Mesenchymal stem cell (in vitro differentiated cells and primary cell): ENCODE results near the gene ATF4.

Experiments used
- DNase-seq: peaks from one replicate; pipeline ENCODE4 v3.0.0-alpha.2; 2013
- H2AFZ ChIP-seq: one replicate; pipeline ENCODE4 v1.6.1; 2013; ENCODE audit warnings: low read depth, mild to moderate bottlenecking, control low read depth, inconsistent platforms, low read length, moderate library complexity
- H2AK5ac ChIP-seq: 2 replicates; pipeline ENCODE4 v1.6.1; 2013; ENCODE audit warnings: low read length, moderate library complexity, mild to moderate bottlenecking, inconsistent platforms; ENCODE audit not compliant: severe bottlenecking
- H2BK120ac ChIP-seq: one replicate; pipeline ENCODE4 v1.6.1; 2013; ENCODE audit warnings: low read depth, mild to moderate bottlenecking, inconsistent platforms, low read length, moderate library complexity
- H2BK12ac ChIP-seq, 2 experiments: one replicate each; pipeline ENCODE4 v1.6.1; 2013; ENCODE audit warnings: inconsistent platforms in 2 of 2, low read length in 2 of 2, mild to moderate bottlenecking in 2 of 2, moderate library complexity in 2 of 2, control low read depth in 1 of 2
- H2BK15ac ChIP-seq: one replicate; pipeline ENCODE4 v1.6.1; 2013; ENCODE audit warnings: mild to moderate bottlenecking, low read depth, inconsistent platforms; ENCODE audit not compliant: poor library complexity, severe bottlenecking
- H2BK5ac ChIP-seq: 2 replicates; pipeline ENCODE4 v1.6.1; 2013; ENCODE audit warnings: low read depth, mild to moderate bottlenecking, low read length, control low read depth, inconsistent platforms; ENCODE audit not compliant: poor library complexity, severe bottlenecking
- H3K14ac ChIP-seq, 2 experiments: one replicate each; pipeline ENCODE4 v1.6.1; 2013; ENCODE audit warnings: inconsistent platforms in 2 of 2, low read length in 2 of 2, control low read depth in 1 of 2, mild to moderate bottlenecking in 1 of 2, moderate library complexity in 1 of 2
- H3K18ac ChIP-seq, 2 experiments: one replicate each; pipeline ENCODE4 v1.6.1; 2013; ENCODE audit warnings: inconsistent platforms in 2 of 2, low read length in 2 of 2, control low read depth in 1 of 2, low read depth in 1 of 2, mild to moderate bottlenecking in 1 of 2
- H3K23ac ChIP-seq, 2 experiments: one replicate each; pipeline ENCODE4 v1.6.1; 2013; ENCODE audit warnings: inconsistent platforms in 2 of 2, low read length in 2 of 2, mild to moderate bottlenecking in 2 of 2, moderate library complexity in 2 of 2, control low read depth in 1 of 2
- H3K27ac ChIP-seq: 2 replicates; pipeline ENCODE4 v1.5.1; 2013; ENCODE audit warnings: mild to moderate bottlenecking, moderate library complexity, low read length, control low read depth, inconsistent platforms; ENCODE audit not compliant: poor library complexity, severe bottlenecking
- H3K27me3 ChIP-seq, 2 experiments: 2 replicates each; pipeline versions ENCODE4 v1.6.1 to v1.7.0; 2013; ENCODE audit warnings: low read length in 2 of 2, mild to moderate bottlenecking in 2 of 2, moderate library complexity in 2 of 2, control low read depth in 1 of 2, inconsistent platforms in 1 of 2; ENCODE audit not compliant: control insufficient read depth in 1 of 2, insufficient read depth in 1 of 2
- H3K36me3 ChIP-seq, 2 experiments: 2 replicates each; pipeline versions ENCODE4 v1.6.1 to v1.7.0; 2013; ENCODE audit warnings: low read length in 2 of 2, control low read depth in 1 of 2, inconsistent platforms in 1 of 2, low read depth in 1 of 2, mild to moderate bottlenecking in 1 of 2; ENCODE audit not compliant: insufficient read depth in 2 of 2, control insufficient read depth in 1 of 2
- H3K4ac ChIP-seq, 2 experiments: one replicate each; pipeline ENCODE4 v1.6.1; 2013; ENCODE audit warnings: inconsistent platforms in 2 of 2, low read length in 2 of 2, mild to moderate bottlenecking in 2 of 2, moderate library complexity in 2 of 2, control low read depth in 1 of 2, low read depth in 1 of 2
- H3K4me1 ChIP-seq: 2 replicates; pipeline ENCODE4 v1.6.1; 2013; ENCODE audit warnings: low read depth, low read length, control low read depth; ENCODE audit not compliant: control insufficient read depth, insufficient read depth
- H3K4me2 ChIP-seq: 2 replicates; pipeline ENCODE4 v1.6.1; 2013; ENCODE audit warnings: low read length, mild to moderate bottlenecking, inconsistent platforms; ENCODE audit not compliant: poor library complexity, severe bottlenecking
- H3K4me3 ChIP-seq, 2 experiments: 2 replicates each; pipeline versions ENCODE4 v1.5.1 to v1.7.0; 2013; ENCODE audit warnings: low read length in 2 of 2, mild to moderate bottlenecking in 2 of 2, control low read depth in 1 of 2, low read depth in 1 of 2; ENCODE audit not compliant: insufficient read depth in 1 of 2
- H3K79me1 ChIP-seq: replicated peaks from 2 replicates; pipeline ENCODE4 v1.6.1; 2013; ENCODE audit warnings: mild to moderate bottlenecking, control low read depth, low read length, inconsistent platforms; ENCODE audit not compliant: poor library complexity, severe bottlenecking
- H3K9ac ChIP-seq: 2 replicates; pipeline ENCODE4 v1.7.0; 2013; ENCODE audit warnings: mild to moderate bottlenecking, low read length, moderate library complexity
- H3K9me3 ChIP-seq: 2 replicates; pipeline ENCODE4 v1.7.0; 2013; ENCODE audit warnings: mild to moderate bottlenecking, low read length; ENCODE audit not compliant: control insufficient read depth
- H4K8ac ChIP-seq: one replicate; pipeline ENCODE4 v1.6.1; 2013; ENCODE audit warnings: inconsistent platforms, mild to moderate bottlenecking, low read length, moderate library complexity
- H4K91ac ChIP-seq: one replicate; pipeline ENCODE4 v1.6.1; 2013; ENCODE audit warnings: mild to moderate bottlenecking, low read length, inconsistent platforms
- WGBS: methylation state at CpG from one replicate; pipeline ENCODE4 v1.1.7; 2013; ENCODE audit warnings: mixed read lengths; 5-methylcytosine and 5-hydroxymethylcytosine counted together

ATF4 gene

GRCh38 chr22:39527481-39527961, 7.2 kb downstream of the ATF4 start:
- H3K36me3 ChIP-seq: peaks cover 61 to 67% of the 10 kb centered on the region in 2 experiments
- no peak overlapping the region for H2BK5ac ChIP-seq
- H3K9me3 ChIP-seq: no peaks in the 10 kb centered on the region
- H3K23ac ChIP-seq: no peak overlapping the region
- WGBS: 81% methylated on average over 6 of the region's 6 CpGs
- no peak overlapping the region for H4K8ac ChIP-seq
- H2AK5ac ChIP-seq: no peak overlapping the region
- peak overlapping the region; percentile 12 for H3K27ac ChIP-seq
- no peak overlapping the region for H3K4me2 ChIP-seq
- DNase-seq: peak; percentile 35
- H3K4me3 ChIP-seq: no peak overlapping the region
- H2AFZ ChIP-seq: no peak overlapping the region
- no peak overlapping the region for H3K4ac ChIP-seq
- no peak overlapping the region for H2BK15ac ChIP-seq
- peak overlapping the region; percentile 41 for H3K9ac ChIP-seq
- peaks cover 18% of the 10 kb centered on the region for H3K79me1 ChIP-seq
- no peak overlapping the region for H4K91ac ChIP-seq
- no peaks in the 10 kb centered on the region for H3K27me3 ChIP-seq
- no peak overlapping the region for H3K14ac ChIP-seq
- H2BK12ac ChIP-seq: no peak overlapping the region
- H3K4me1 ChIP-seq: peaks cover 53% of the 10 kb centered on the region
- H2BK120ac ChIP-seq: no peak overlapping the region
- H3K18ac ChIP-seq: no peak overlapping the region

GRCh38 chr22:39528080-39528661, 7.8 kb downstream of the ATF4 start:
- WGBS: 63% methylated on average over 11 of the region's 12 CpGs

GRCh38 chr22:39528681-39529486, 8.5 kb downstream of the ATF4 start:
- 43% methylated on average over 32 of the region's 32 CpGs for WGBS
- Histone ChIP-seq H3K9me3 (no peaks in the 10 kb centered on the region), H4K91ac (no peak overlapping the region), H3K27ac (peak overlapping the region; percentile 19), H3K18ac (no peak overlapping the region), H2AK5ac (no peak overlapping the region), H3K27me3 (no peaks in the 10 kb centered on the region), H2BK5ac (no peak overlapping the region), H2BK120ac (no peak overlapping the region), H3K4me3 (peak overlapping the region in 1 of 2 experiments; percentile 43), H3K9ac (peak overlapping the region; percentile 44), H3K4me2 (peak overlapping the region; percentile 11), H2BK15ac (no peak overlapping the region), H2AFZ (no peak overlapping the region), H4K8ac (no peak overlapping the region), H3K23ac (no peak overlapping the region), H3K4me1 (peaks cover 47% of the 10 kb centered on the region), H3K14ac (no peak overlapping the region), H2BK12ac (no peak overlapping the region), H3K79me1 (peaks cover 18% of the 10 kb centered on the region), H3K36me3 (peaks cover 51 to 56% of the 10 kb centered on the region in 2 experiments), H3K4ac (no peak overlapping the region)
- DNase-seq: peak; percentile 90

More at GRCh38 chr22:39528080-39528661, 7.8 kb downstream of the ATF4 start:
- Histone ChIP-seq H3K27me3 (no peaks in the 10 kb centered on the region), H2AK5ac (no peak overlapping the region), H2BK120ac (no peak overlapping the region), H3K9me3 (no peaks in the 10 kb centered on the region), H3K4me1 (peaks cover 51% of the 10 kb centered on the region), H4K91ac (no peak overlapping the region), H3K27ac (peak overlapping the region; percentile 14), H3K4ac (no peak overlapping the region), H2AFZ (no peak overlapping the region), H3K18ac (no peak overlapping the region), H3K4me3 (no peak overlapping the region), H3K79me1 (peaks cover 18% of the 10 kb centered on the region), H3K9ac (peak overlapping the region; percentile 41), H4K8ac (no peak overlapping the region), H2BK15ac (no peak overlapping the region), H3K36me3 (peaks cover 54 to 60% of the 10 kb centered on the region in 2 experiments), H3K4me2 (no peak overlapping the region), H3K14ac (no peak overlapping the region), H2BK12ac (no peak overlapping the region), H2BK5ac (no peak overlapping the region), H3K23ac (no peak overlapping the region)
- peak; percentile 43 for DNase-seq

GRCh38 chr22:39529487-39529851, 9.1 kb downstream of the ATF4 start:
- H2BK120ac ChIP-seq: no peak overlapping the region
- WGBS: 70% methylated on average over 17 of the region's 17 CpGs
- no peak overlapping the region for H3K23ac ChIP-seq

More at GRCh38 chr22:39529487-39529851, 9.1 kb downstream of the ATF4 start:
- DNase-seq: no peak
- peak overlapping the region; percentile 44 for H3K9ac ChIP-seq
- no peak overlapping the region for H2BK12ac ChIP-seq
- no peak overlapping the region for H3K4ac ChIP-seq
- H3K4me1 ChIP-seq: peaks cover 43% of the 10 kb centered on the region
- H3K9me3 ChIP-seq: no peaks in the 10 kb centered on the region
- no peak overlapping the region for H3K4me2 ChIP-seq
- peaks cover 18% of the 10 kb centered on the region for H3K79me1 ChIP-seq
- peak overlapping the region; percentile 45 for H4K8ac ChIP-seq
- H3K4me3 ChIP-seq: no peak overlapping the region
- H3K36me3 ChIP-seq: peaks cover 45 to 50% of the 10 kb centered on the region in 2 experiments
- no peak overlapping the region for H2BK5ac ChIP-seq
- no peak overlapping the region for H2AFZ ChIP-seq
- no peak overlapping the region for H3K18ac ChIP-seq
- no peak overlapping the region for H3K14ac ChIP-seq
- H2BK15ac ChIP-seq: no peak overlapping the region
- H3K27me3 ChIP-seq: no peaks in the 10 kb centered on the region
- H2AK5ac ChIP-seq: peak overlapping the region; percentile 77
- H3K27ac ChIP-seq: peak overlapping the region; percentile 19
- no peak overlapping the region for H4K91ac ChIP-seq
